ENCODE data around the gene FAF1.

Gene FAF1

DNA sequence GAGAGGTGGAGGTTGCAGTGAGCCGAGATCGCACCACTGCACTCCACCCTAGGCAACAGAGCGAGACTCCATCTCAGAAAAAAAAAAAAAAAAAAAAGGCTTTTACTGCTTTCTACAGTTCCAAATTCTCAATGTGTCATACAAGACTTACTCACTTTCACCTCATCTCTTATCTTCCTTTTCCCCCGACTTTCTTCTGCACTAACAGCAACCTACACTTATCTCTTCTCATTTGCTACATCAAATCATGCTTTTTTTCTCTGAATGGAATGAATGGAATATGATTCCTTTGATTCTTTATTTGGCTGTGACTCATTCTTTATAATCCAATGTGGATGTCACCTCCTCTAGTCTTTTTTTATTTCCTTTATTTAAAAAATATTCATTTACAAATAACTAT is 368.5 kb downstream of the FAF1 start:
- Histone ChIP-seq H3K79me2 (ENCODE audit: insufficient read depth, low read length) (no peaks in the 10 kb centered on the region), H3K4me2 (ENCODE audit: low read depth, low read length, poor library complexity, severe bottlenecking) (no peak overlapping the region), H3K4me3 (ENCODE audit: insufficient read depth, low read length, poor library complexity, severe bottlenecking) (no peak overlapping the region), H2AFZ (ENCODE audit: low read depth, low read length, severe bottlenecking) (no peak overlapping the region), H3K9me3 (ENCODE audit: insufficient read depth, low read length) (no peaks in the 10 kb centered on the region), H3K9ac (ENCODE audit: low read length) (no peak overlapping the region), H3K9me2 (replicated peaks; ENCODE audit: insufficient read depth, low read length) (no peaks in the 10 kb centered on the region), H3K36me3 (ENCODE audit: low read length) (no peaks in the 10 kb centered on the region), H4K20me1 (ENCODE audit: low read depth, low read length) (no peaks in the 10 kb centered on the region), H3K27ac (ENCODE audit: low read depth, low read length) (no peak overlapping the region), H3K27me3 (ENCODE audit: low read length) (no peaks in the 10 kb centered on the region), H3F3A (ENCODE audit: insufficient read depth) (no peaks in the 10 kb centered on the region; the same call in 1 of the 2 replicates)
- TF ChIP-seq, protein P1, sequence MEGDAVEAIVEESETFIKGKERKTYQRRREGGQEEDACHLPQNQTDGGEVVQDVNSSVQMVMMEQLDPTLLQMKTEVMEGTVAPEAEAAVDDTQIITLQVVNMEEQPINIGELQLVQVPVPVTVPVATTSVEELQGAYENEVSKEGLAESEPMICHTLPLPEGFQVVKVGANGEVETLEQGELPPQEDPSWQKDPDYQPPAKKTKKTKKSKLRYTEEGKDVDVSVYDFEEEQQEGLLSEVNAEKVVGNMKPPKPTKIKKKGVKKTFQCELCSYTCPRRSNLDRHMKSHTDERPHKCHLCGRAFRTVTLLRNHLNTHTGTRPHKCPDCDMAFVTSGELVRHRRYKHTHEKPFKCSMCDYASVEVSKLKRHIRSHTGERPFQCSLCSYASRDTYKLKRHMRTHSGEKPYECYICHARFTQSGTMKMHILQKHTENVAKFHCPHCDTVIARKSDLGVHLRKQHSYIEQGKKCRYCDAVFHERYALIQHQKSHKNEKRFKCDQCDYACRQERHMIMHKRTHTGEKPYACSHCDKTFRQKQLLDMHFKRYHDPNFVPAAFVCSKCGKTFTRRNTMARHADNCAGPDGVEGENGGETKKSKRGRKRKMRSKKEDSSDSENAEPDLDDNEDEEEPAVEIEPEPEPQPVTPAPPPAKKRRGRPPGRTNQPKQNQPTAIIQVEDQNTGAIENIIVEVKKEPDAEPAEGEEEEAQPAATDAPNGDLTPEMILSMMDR (IDR thresholded peaks at IDR 0.05; ENCODE audit: insufficient read depth, low read length, poor library complexity, severe bottlenecking) = no peak
- TF ChIP-seq EZH2phosphoT487 (conservative IDR thresholded peaks at IDR 0.05; ENCODE audit: low read length) = no peak

DNA sequence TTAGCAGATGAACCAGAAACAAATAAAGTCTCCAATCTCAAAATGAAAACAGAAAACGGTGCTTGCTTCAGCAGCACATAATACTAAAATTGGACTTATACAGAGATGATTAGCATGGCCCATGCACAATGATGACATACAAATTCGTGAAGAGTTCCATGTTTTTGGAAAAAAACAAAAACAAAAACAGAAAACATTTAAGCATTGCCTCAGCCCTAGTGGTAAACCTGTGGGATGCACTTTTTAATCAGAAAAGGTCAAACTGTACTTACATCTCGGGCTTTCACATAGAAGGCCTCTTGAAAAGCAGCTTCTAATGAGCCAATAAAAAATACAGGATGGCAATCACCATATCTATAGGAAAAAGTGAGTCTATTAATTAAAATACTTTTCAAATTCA is 377.7 kb downstream of the FAF1 start:
- no peaks in the 10 kb centered on the region for H3K9me2 ChIP-seq (replicated peaks; ENCODE audit: insufficient read depth, low read length)
- no peaks in the 10 kb centered on the region for H3K27me3 ChIP-seq (ENCODE audit: low read length)
- H3F3A ChIP-seq (ENCODE audit: insufficient read depth) = no peaks in the 10 kb centered on the region
- H3K4me2 ChIP-seq (ENCODE audit: low read depth, low read length, poor library complexity, severe bottlenecking) = no peak overlapping the region
- no peak overlapping the region for H3K27ac ChIP-seq (ENCODE audit: low read depth, low read length)
- no peak overlapping the region for H3K9ac ChIP-seq (ENCODE audit: low read length)
- no peaks in the 10 kb centered on the region for H4K20me1 ChIP-seq (ENCODE audit: low read depth, low read length)
- TF ChIP-seq, protein P1 (IDR thresholded peaks at IDR 0.05; ENCODE audit: insufficient read depth, low read length, poor library complexity, severe bottlenecking) = no peak
- no peak for TF ChIP-seq EZH2phosphoT487 (conservative IDR thresholded peaks at IDR 0.05; ENCODE audit: low read length)
- H3K4me3 ChIP-seq (ENCODE audit: insufficient read depth, low read length, poor library complexity, severe bottlenecking) = no peak overlapping the region
- no peak overlapping the region for H2AFZ ChIP-seq (ENCODE audit: low read depth, low read length, severe bottlenecking)
- no peaks in the 10 kb centered on the region for H3K79me2 ChIP-seq (ENCODE audit: insufficient read depth, low read length)
- peaks cover 22% of the 10 kb centered on the region for H3K36me3 ChIP-seq (ENCODE audit: low read length)
- H3K9me3 ChIP-seq (ENCODE audit: insufficient read depth, low read length) = no peaks in the 10 kb centered on the region

DNA sequence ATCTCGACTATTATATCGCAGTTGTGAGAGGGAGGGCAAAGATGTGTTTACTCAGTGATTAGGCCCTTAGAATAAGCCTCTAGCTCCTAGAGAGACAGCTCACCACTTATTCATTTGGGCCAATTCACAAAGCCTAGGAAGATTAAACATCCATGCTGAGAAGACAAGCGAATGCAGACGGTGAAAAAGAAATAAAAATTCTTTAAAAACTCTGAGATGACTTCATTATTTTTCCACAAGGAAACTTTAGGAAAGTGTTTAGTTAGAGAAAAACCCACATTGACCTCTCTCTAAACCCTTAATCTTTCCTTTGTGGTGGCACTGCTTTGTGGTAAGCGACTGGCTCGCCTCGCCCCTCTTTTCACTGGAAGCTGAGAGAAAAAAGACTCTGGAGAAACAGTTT is 390.0 kb downstream of the FAF1 start:
- no peaks in the 10 kb centered on the region for H3F3A ChIP-seq (ENCODE audit: insufficient read depth)
- H3K4me3 ChIP-seq (ENCODE audit: insufficient read depth, low read length, poor library complexity, severe bottlenecking) = no peak overlapping the region
- H3K9me3 ChIP-seq (ENCODE audit: insufficient read depth, low read length) = no peaks in the 10 kb centered on the region
- peaks cover 11% of the 10 kb centered on the region for H3K36me3 ChIP-seq (ENCODE audit: low read length)
- no peak overlapping the region for H2AFZ ChIP-seq (ENCODE audit: low read depth, low read length, severe bottlenecking)
- TF ChIP-seq EZH2phosphoT487 (conservative IDR thresholded peaks at IDR 0.05; ENCODE audit: low read length) = no peak
- TF ChIP-seq, protein P1 (IDR thresholded peaks at IDR 0.05; ENCODE audit: insufficient read depth, low read length, poor library complexity, severe bottlenecking) = no peak
- no peaks in the 10 kb centered on the region for H3K27me3 ChIP-seq (ENCODE audit: low read length)
- H3K9ac ChIP-seq (ENCODE audit: low read length) = no peak overlapping the region
- no peaks in the 10 kb centered on the region for H4K20me1 ChIP-seq (ENCODE audit: low read depth, low read length)
- no peaks in the 10 kb centered on the region for H3K79me2 ChIP-seq (ENCODE audit: insufficient read depth, low read length)
- H3K4me2 ChIP-seq (ENCODE audit: low read depth, low read length, poor library complexity, severe bottlenecking) = no peak overlapping the region
- H3K27ac ChIP-seq (ENCODE audit: low read depth, low read length) = no peak overlapping the region
- H3K9me2 ChIP-seq (replicated peaks; ENCODE audit: insufficient read depth, low read length) = no peaks in the 10 kb centered on the region
